Thyroid gland (tissue), 4 donors: ENCODE results near the gene KCTD17. TPM values are rescaled to one million over a fixed set of nuclear protein-coding genes. Genes with fewer than 3 reads are reported as not detected.

Experiments
- DNase-seq, 2 donors: peaks; one replicate each; pipeline ENCODE4 v3.0.0-alpha.2; 2019
- H3K27ac ChIP-seq, 3 donors: fragments of 200-600 bp; sonication (generic); 1 replicate in 2 of 3; 2 replicates in 1 of 3; pipeline ENCODE4 v1.5.1; 2016 to 2019; ENCODE audit warnings: mild to moderate bottlenecking in 1 of 3, moderate library complexity in 1 of 3
- H3K27me3 ChIP-seq: fragments of 200-600 bp; sonication (generic); one replicate; pipeline ENCODE4 v1.5.1; 2019
- H3K36me3 ChIP-seq, 2 donors: fragments of 200-600 bp; sonication (generic); one replicate each; pipeline ENCODE4 v1.5.1; 2016 to 2019
- H3K4me1 ChIP-seq, 2 donors: fragments of 200-600 bp; sonication (generic); one replicate each; pipeline ENCODE4 v1.5.1; 2017 to 2019
- H3K4me3 ChIP-seq, 3 donors: fragments of 200-600 bp; sonication (generic); replicated peaks in 1 of 3; 1 replicate in 2 of 3; 2 replicates in 1 of 3; pipeline ENCODE4 v1.5.1; 2016; ENCODE audit warnings: mild to moderate bottlenecking in 1 of 3
- H3K9me3 ChIP-seq: fragments of 200-600 bp; sonication (generic); one replicate; pipeline ENCODE4 v1.5.1; 2017
- POLR2A ChIP-seq, 2 donors: fragments of 450-650 bp; IDR thresholded peaks; one replicate each; pipeline ENCODE4 v1.6.1; 2017; ENCODE audit warnings: antibody characterized with exemption in 2 of 2, mild to moderate bottlenecking in 2 of 2, moderate library complexity in 1 of 2
- WGBS, 2 donors: methylation state at CpG; one replicate each; pipeline ENCODE4 v1.1.5; 2017; 5-methylcytosine and 5-hydroxymethylcytosine counted together
- intact Hi-C: fragments of 100-400 bp; cut with DNase I; formaldehyde crosslinking; loops from one replicate; pipeline ENCODE4 v1.15.1; 2023
- total RNA-seq, 4 donors: library from RNA; depleted of rRNA; stranded (reverse); fragments of >200 nt; gene quantifications; one replicate each; pipeline ENCODE4 v1.2.3, GENCODE V29; 2016
- TF ChIP-seq, protein P1 (sequence below), 6 experiments: fragments of 200-600 bp in 3 of 6; fragments of 450-650 bp in 3 of 6; sonication (generic) in 3 of 6; IDR thresholded peaks; one replicate each; pipeline ENCODE4 v1.5.1; 2016 to 2019; ENCODE audit warnings: antibody characterized with exemption in 6 of 6, mild to moderate bottlenecking in 2 of 6, inconsistent platforms in 1 of 6, moderate library complexity in 1 of 6

The KCTD17 gene
- total RNA-seq, 4 donors from 2014 or later = 6.1 to 18.9 (median 12.6) TPM

DNA sequence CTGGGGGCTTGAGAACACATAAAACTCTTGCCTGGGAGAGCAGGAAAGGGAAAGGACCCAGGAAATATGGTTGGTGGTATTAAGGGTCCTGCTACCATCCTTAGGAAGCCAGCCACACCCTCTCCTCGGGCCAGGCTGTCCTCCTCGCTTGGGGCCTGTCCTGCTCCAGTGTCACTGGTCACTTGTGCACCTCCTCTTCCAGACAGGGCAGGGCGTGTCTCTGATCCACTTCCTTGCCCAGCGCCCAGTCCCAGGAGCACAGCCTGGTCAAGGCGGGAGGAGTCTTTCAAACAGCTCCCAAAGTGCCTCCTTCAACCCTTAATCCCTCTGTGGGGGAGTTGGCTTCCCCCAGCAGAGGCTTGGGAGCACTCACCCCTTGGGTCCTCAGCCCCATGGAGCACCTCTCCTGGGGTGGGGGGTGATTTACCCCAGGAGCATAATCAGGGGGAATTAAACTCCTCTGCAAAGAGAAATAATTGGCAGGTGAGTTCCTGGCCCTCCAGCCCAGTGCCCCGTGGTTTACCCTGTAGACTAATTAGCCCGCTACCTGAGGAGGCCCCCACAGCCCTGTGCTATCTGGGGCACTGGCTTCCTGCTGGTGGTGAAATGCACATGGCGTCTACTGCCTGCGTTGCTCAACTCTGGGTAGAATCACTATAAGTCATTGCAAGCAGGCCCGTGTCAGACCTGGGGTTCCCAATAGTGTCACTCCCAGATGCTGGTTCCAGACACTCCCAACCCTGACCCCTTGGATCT is 49.9 kb downstream of the KCTD17 start:
- no peak for DNase-seq
- TF ChIP-seq, protein P1, sequence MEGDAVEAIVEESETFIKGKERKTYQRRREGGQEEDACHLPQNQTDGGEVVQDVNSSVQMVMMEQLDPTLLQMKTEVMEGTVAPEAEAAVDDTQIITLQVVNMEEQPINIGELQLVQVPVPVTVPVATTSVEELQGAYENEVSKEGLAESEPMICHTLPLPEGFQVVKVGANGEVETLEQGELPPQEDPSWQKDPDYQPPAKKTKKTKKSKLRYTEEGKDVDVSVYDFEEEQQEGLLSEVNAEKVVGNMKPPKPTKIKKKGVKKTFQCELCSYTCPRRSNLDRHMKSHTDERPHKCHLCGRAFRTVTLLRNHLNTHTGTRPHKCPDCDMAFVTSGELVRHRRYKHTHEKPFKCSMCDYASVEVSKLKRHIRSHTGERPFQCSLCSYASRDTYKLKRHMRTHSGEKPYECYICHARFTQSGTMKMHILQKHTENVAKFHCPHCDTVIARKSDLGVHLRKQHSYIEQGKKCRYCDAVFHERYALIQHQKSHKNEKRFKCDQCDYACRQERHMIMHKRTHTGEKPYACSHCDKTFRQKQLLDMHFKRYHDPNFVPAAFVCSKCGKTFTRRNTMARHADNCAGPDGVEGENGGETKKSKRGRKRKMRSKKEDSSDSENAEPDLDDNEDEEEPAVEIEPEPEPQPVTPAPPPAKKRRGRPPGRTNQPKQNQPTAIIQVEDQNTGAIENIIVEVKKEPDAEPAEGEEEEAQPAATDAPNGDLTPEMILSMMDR (IDR thresholded peaks at IDR 0.05) = no peak
- TF ChIP-seq POLR2A (IDR thresholded peaks at IDR 0.05) = no peak
- 83 to 92% methylated on average over 10 of the region's 10 CpGs for WGBS, 2 donors
- Histone ChIP-seq H3K27me3 (no peaks in the 10 kb centered on the region), H3K4me1 (peaks cover 0 to 8% of the 10 kb centered on the region in 2 donors), H3K36me3 (no peaks in the 10 kb centered on the region), H3K4me3 (no peak overlapping the region), H3K9me3 (no peaks in the 10 kb centered on the region), H3K27ac (no peak overlapping the region)
- intact Hi-C loops = no loop called here

DNA sequence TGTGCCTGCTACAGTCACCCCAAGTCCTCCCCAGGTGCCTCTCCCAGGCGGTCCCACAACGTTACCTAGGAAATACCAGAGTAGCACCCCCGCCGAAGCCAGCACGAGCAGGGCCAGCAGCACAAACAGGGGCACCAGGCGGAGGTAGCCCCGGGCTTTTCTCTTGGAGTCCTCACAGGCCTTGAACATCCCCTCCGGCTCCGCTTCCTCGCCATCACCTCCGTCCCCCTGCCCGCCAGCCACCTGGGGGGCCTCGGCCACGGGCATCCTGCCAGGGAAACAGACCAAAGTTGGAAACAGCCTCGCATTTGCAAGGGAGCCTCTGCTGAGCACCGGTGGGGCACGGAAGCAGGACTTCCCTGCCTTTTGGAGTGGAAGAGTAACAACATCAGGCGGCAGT is 51.6 kb downstream of the KCTD17 start:
- Histone ChIP-seq H3K9me3 (no peaks in the 10 kb centered on the region), H3K27ac (no peak overlapping the region), H3K36me3 (no peaks in the 10 kb centered on the region), H3K4me3 (no peak overlapping the region), H3K27me3 (no peaks in the 10 kb centered on the region), H3K4me1 (peaks cover 0 to 8% of the 10 kb centered on the region in 2 donors)
- TF ChIP-seq, protein P1 (IDR thresholded peaks at IDR 0.05) = no peak
- intact Hi-C loops = no loop called here
- DNase-seq = no peak
- 23 to 33% methylated on average over 7 to 12 of the region's 18 CpGs for WGBS, 2 donors

DNA sequence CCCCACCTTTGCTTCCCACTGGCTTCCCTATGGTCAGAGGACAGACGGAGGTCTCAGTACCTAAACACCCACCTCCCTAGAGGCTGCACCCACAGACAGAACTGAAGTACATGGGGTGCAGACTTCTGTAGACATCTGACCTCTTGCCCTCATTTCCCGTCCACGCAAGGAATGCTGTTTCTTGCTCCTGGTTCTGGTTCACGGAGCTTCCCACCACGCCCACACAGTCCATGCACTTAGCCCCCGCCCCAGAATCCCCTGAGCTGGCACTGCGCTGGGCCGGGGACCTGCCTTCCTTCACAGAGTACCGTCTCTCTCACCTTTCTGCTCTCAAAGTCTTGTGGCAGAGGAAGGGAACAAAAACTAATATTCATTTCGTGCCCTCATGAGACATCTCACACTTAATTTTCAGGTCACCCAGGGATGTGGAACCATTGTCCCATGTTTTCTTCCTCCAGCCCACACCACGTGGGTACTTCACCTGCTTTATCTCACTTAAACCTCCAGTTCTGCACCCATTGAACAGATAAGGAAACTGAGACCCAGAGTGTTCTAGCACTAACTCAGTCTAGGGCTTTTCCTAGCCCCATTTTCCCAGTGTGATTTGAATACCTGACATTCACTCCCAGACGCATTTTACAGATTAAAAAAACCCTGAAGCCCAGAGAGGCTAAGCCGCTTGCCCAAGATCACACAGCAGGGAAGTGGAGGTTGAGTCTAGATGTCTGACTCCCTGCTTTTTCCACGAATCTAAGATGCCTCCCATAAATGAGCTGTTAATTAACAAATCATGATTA is 52.3 kb downstream of the KCTD17 start:
- no peaks in the 10 kb centered on the region for H3K36me3 ChIP-seq
- no peak overlapping the region for H3K4me3 ChIP-seq
- DNase-seq = no peak
- intact Hi-C loops = no loop called here
- TF ChIP-seq, protein P1 (IDR thresholded peaks at IDR 0.05) = no peak
- TF ChIP-seq POLR2A (IDR thresholded peaks at IDR 0.05) = no peak
- 47 to 51% methylated on average over 14 of the region's 14 CpGs for WGBS, 2 donors
- peaks cover 0 to 8% of the 10 kb centered on the region in 2 donors for H3K4me1 ChIP-seq
- no peak overlapping the region for H3K27ac ChIP-seq
- no peaks in the 10 kb centered on the region for H3K27me3 ChIP-seq
- no peaks in the 10 kb centered on the region for H3K9me3 ChIP-seq

DNA sequence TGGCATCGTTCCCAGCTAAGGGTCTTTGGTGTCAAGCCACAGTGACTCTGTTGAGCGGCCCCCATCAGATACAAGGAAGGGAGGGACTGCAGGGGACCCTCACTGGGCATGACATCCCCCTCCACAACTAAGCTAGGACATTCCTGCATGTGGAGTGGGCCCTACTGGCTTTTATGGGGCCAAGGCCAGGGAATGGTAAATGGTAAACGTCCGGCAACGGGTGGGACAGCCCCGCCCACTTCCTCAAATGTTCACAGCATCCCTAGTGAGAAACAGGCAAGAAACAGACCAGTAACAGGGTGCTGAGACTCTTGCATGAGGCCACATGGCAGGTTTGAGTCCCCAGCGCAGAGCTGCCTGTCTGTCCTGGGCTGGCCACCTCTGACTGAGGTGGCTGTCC is 53.6 kb downstream of the KCTD17 start:
- 19 to 42% methylated on average over 6 to 7 of the region's 7 CpGs for WGBS, 2 donors
- Histone ChIP-seq H3K9me3 (no peaks in the 10 kb centered on the region), H3K36me3 (no peaks in the 10 kb centered on the region), H3K27me3 (no peaks in the 10 kb centered on the region), H3K27ac (no peak overlapping the region), H3K4me1 (peaks cover 0 to 5% of the 10 kb centered on the region in 2 donors), H3K4me3 (no peak overlapping the region)
- DNase-seq = no peak
- intact Hi-C loops = no loop called here
- TF ChIP-seq POLR2A (IDR thresholded peaks at IDR 0.05) = no peak
- TF ChIP-seq, protein P1 (IDR thresholded peaks at IDR 0.05) = no peak

DNA sequence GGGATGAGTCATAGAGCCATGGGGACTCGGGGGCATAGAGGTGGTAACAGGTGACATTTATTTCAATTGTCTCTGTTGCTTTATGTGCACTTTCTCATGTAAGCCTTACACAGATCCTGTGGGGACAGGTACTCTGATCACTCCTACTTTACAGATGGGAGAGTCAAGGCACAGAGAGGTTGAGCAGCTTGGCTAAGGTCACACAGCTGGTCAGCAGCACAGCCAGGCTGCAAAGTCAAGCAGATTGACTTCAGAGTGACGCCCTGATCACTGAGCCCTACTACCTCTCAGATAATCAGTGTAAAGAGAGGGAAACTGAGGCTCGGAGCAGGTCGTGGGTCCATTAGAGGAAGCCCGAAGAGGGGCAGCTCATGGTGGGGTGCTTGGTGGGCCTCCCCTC is 54.4 kb downstream of the KCTD17 start:
- Histone ChIP-seq H3K4me3 (no peak overlapping the region), H3K36me3 (no peaks in the 10 kb centered on the region), H3K27ac (no peak overlapping the region), H3K27me3 (no peaks in the 10 kb centered on the region), H3K9me3 (no peaks in the 10 kb centered on the region), H3K4me1 (peaks cover 0 to 5% of the 10 kb centered on the region in 2 donors)
- DNase-seq = no peak
- intact Hi-C loops = no loop called here
- WGBS, 2 donors = 93 to 95% methylated on average over 5 of the region's 5 CpGs
- TF ChIP-seq, protein P1 (IDR thresholded peaks at IDR 0.05) = no peak
- no peak for TF ChIP-seq POLR2A (IDR thresholded peaks at IDR 0.05)
